OCI-LY3 (cell line): ENCODE results near the gene KAZN.

Experiments
- EZH2phosphoT487 ChIP-seq: fragments of 200-600 bp; shearing (Covaris generic); IDR thresholded peaks from 2 replicates; pipeline ENCODE4 v1.6.1; 2018; ENCODE audit warnings: antibody characterized with exemption, mixed run types, low read depth
- TF ChIP-seq, protein P1 (sequence below): fragments of 200-600, 300-600 bp; sonication (generic); IDR thresholded peaks from 2 replicates; pipeline ENCODE4 v1.5.1; 2014; ENCODE audit warnings: antibody characterized with exemption, low read length, low read depth

DNA sequence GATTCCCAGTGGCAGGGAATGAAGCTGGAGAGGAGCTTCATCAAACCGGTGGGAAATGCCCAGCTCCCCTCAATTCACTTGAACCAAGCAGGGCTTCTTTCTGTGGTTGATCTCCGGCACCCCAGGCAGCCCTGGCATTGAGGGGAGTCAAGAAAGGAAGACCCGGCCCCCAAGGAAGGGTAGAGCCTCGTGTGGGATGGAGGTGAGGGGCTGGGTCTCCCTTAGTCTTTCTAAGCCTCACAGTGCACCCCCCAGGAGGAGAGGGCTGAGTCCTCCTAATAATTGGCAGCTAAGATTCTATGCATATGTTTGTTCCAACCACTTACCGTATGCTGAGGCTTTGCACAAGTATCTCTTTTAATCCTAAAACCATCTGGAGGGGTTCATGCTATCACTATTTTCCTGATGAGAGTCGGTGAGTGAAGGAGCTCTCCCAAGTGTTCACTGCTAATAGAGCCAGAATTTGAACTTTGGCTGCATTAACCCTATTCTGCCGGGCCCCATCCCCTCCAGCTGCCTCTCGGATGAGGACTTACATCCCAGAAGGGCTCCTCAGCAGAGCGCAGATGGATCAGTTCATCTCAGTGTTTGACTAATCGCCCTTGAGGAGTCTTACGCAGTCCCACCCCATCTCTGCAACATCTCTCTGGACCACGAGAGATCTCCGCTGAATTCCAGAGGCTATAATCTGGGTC lies 521.9 kb downstream of the KAZN start:
- TF ChIP-seq, protein P1, sequence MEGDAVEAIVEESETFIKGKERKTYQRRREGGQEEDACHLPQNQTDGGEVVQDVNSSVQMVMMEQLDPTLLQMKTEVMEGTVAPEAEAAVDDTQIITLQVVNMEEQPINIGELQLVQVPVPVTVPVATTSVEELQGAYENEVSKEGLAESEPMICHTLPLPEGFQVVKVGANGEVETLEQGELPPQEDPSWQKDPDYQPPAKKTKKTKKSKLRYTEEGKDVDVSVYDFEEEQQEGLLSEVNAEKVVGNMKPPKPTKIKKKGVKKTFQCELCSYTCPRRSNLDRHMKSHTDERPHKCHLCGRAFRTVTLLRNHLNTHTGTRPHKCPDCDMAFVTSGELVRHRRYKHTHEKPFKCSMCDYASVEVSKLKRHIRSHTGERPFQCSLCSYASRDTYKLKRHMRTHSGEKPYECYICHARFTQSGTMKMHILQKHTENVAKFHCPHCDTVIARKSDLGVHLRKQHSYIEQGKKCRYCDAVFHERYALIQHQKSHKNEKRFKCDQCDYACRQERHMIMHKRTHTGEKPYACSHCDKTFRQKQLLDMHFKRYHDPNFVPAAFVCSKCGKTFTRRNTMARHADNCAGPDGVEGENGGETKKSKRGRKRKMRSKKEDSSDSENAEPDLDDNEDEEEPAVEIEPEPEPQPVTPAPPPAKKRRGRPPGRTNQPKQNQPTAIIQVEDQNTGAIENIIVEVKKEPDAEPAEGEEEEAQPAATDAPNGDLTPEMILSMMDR: no peak
- TF ChIP-seq EZH2phosphoT487: no peak
